HepG2 (cell line): Measurements from ENCODE around the gene PPM1H. TPM values are rescaled to one million over a fixed set of nuclear protein-coding genes. Genes with fewer than 3 reads are reported as not detected.

Source experiments
- BCL6 ChIP-seq: IDR thresholded peaks from 2 replicates; pipeline ENCODE4 v1.6.1; 2016; ENCODE audit warnings: missing genetic modification reagents, missing compliant biosample characterization
- CBX1 ChIP-seq: IDR thresholded peaks from one replicate; pipeline ENCODE4 v1.6.1; 2016; ENCODE audit warnings: antibody characterized with exemption, low read depth
- CREM ChIP-seq, 2 experiments: sonication (generic) in 1 of 2; formaldehyde crosslinking in 1 of 2; IDR thresholded peaks; 2 replicates each; pipeline versions ENCODE4 v1.4.0 to v1.6.1; 2016 to 2020; ENCODE audit warnings: antibody characterized with exemption in 1 of 2, mild to moderate bottlenecking in 1 of 2, missing genetic modification reagents in 1 of 2
- DNMT1 ChIP-seq: sonication (generic); formaldehyde crosslinking; IDR thresholded peaks from 2 replicates; pipeline ENCODE4 v1.5.1; 2020; ENCODE audit warnings: mild to moderate bottlenecking, missing genetic modification reagents
- EP300 ChIP-seq, 3 experiments: sonication (generic) in 1 of 3; formaldehyde crosslinking in 1 of 3; IDR thresholded peaks; 2 replicates each; pipeline versions ENCODE4 v1.5.1 to v1.6.1; 2011 to 2020; ENCODE audit warnings: low read depth in 2 of 3, low read length in 2 of 3, borderline replicate concordance in 1 of 3, improper control_type of control experiment in 1 of 3, mild to moderate bottlenecking in 1 of 3, missing genetic modification reagents in 1 of 3, moderate library complexity in 1 of 3
- FOXK2 ChIP-seq: fragments of 450-650 bp; IDR thresholded peaks from 2 replicates; pipeline ENCODE4 v1.6.1; 2016
- FOXP4 ChIP-seq: sonication (generic); formaldehyde crosslinking; IDR thresholded peaks from 2 replicates; pipeline ENCODE4 v1.4.0; 2020; ENCODE audit warnings: missing genetic modification reagents
- IKZF4 ChIP-seq: sonication (generic); formaldehyde crosslinking; IDR thresholded peaks from 2 replicates; pipeline ENCODE4 v1.5.1; 2020; ENCODE audit warnings: borderline replicate concordance, mild to moderate bottlenecking, low read depth, missing genetic modification reagents; ENCODE audit errors: not compliant biosample characterization
- MYNN ChIP-seq: sonication (generic); formaldehyde crosslinking; IDR thresholded peaks from 2 replicates; pipeline ENCODE4 v1.4.0; 2020; ENCODE audit warnings: mild to moderate bottlenecking, low read depth, missing genetic modification reagents
- NFRKB ChIP-seq: fragments of 450-650 bp; IDR thresholded peaks from 2 replicates; pipeline ENCODE4 v1.6.1; 2017
- NR2C2 ChIP-seq: sonication (generic); formaldehyde crosslinking; IDR thresholded peaks from 2 replicates; pipeline ENCODE4 v1.4.0; 2020; ENCODE audit warnings: missing genetic modification reagents, mild to moderate bottlenecking, moderate library complexity, borderline replicate concordance
- POGZ ChIP-seq: sonication (generic); formaldehyde crosslinking; IDR thresholded peaks from 2 replicates; pipeline ENCODE4 v1.4.0; 2020; ENCODE audit warnings: mild to moderate bottlenecking, missing genetic modification reagents
- SIX4 ChIP-seq: sonication (generic); formaldehyde crosslinking; IDR thresholded peaks from 2 replicates; pipeline ENCODE4 v1.4.0; 2020; ENCODE audit warnings: missing genetic modification reagents
- TBX3 ChIP-seq: fragments of 450-650 bp; IDR thresholded peaks from 2 replicates; pipeline ENCODE4 v1.6.1; 2017; ENCODE audit warnings: antibody characterized with exemption, mild to moderate bottlenecking, inconsistent platforms, borderline replicate concordance
- TFAP4 ChIP-seq: sonication (generic); IDR thresholded peaks from 2 replicates; pipeline ENCODE4 v1.6.1; 2016; ENCODE audit warnings: low read depth, borderline replicate concordance
- YEATS4 ChIP-seq: sonication (generic); formaldehyde crosslinking; IDR thresholded peaks from 2 replicates; pipeline ENCODE4 v1.4.0; 2020; ENCODE audit warnings: missing genetic modification reagents, borderline replicate concordance
- ZBTB7B ChIP-seq: sonication (generic); formaldehyde crosslinking; IDR thresholded peaks from 2 replicates; pipeline ENCODE4 v1.4.0; 2020; ENCODE audit warnings: missing genetic modification reagents
- ZNF354B ChIP-seq: sonication (generic); formaldehyde crosslinking; IDR thresholded peaks from 2 replicates; pipeline ENCODE4 v1.8.0; 2022; ENCODE audit warnings: mild to moderate bottlenecking, missing genetic modification reagents
- ZNF75D ChIP-seq: sonication (generic); formaldehyde crosslinking; IDR thresholded peaks from 2 replicates; pipeline ENCODE4 v1.8.1; 2023; ENCODE audit warnings: missing genetic modification reagents, mild to moderate bottlenecking, borderline replicate concordance
- polyA plus RNA-seq, 8 experiments: library from polyadenylated mRNA; depleted of rRNA in 3 of 8; stranded (reverse) in 7 of 8; unstranded in 1 of 8; fragments of >200 nt; fragmentation: Illumina TruSeq in 4 of 8; extraction: Trizol in 4 of 8; gene quantifications; 2 replicates each; pipeline versions ENCODE4 v1.2.1 to v1.2.3, GENCODE V29; 2011 to 2016; ENCODE audit warnings: low read depth in 4 of 8, missing spikeins in 1 of 8, mixed read lengths in 1 of 8; ENCODE audit not compliant: insufficient read depth in 1 of 8
- total RNA-seq, 5 experiments: library from RNA; depleted of rRNA; stranded (reverse); fragments of >200 nt; fragmentation: Illumina TruSeq; extraction: Trizol; gene quantifications; 2 replicates each; pipeline ENCODE4 v1.2.3, GENCODE V29; 2016; ENCODE audit warnings: low read depth in 1 of 5
- TF ChIP-seq, protein P1 (sequence below): sonication (generic); formaldehyde crosslinking; IDR thresholded peaks from 2 replicates; pipeline ENCODE4 v1.5.0; 2020; ENCODE audit warnings: mild to moderate bottlenecking, missing genetic modification reagents, borderline replicate concordance
- TF ChIP-seq, protein P2 (sequence below): sonication (generic); formaldehyde crosslinking; IDR thresholded peaks from 2 replicates; pipeline ENCODE4 v1.5.1; 2020; ENCODE audit warnings: mild to moderate bottlenecking, missing genetic modification reagents
- TF ChIP-seq, protein P3 (sequence below): sonication (generic); formaldehyde crosslinking; IDR thresholded peaks from 2 replicates; pipeline ENCODE4 v1.8.0; 2022; ENCODE audit warnings: missing genetic modification reagents, low read depth, mild to moderate bottlenecking, borderline replicate concordance

The PPM1H gene
- total and polyA plus RNA-seq, 2 of the 13 experiments (the other 11 are each of a cell fraction or from before 2014, with no cell fraction given): 29.1 to 38.1 TPM

DNA sequence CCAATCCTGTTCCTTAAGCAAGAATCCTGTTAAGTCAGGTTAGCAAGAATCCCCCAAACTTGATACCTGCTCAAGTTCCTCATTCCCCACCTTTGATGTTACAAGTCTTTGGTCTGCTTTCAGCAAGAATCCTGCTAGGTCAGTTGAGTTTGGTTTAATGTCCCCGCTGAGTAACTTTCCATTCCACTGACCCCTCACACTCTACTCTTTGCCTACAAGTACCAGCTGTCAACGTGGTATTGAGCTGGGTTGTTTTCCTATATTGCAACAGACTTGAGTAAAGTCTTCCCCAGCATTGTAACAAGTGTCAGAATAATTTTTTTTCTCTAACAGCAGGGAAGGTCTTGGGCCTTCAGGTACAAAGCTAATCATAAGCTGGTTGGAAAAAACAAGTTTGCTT lies 6.3 kb downstream of the PPM1H start (continued):
- TF ChIP-seq, protein P1, sequence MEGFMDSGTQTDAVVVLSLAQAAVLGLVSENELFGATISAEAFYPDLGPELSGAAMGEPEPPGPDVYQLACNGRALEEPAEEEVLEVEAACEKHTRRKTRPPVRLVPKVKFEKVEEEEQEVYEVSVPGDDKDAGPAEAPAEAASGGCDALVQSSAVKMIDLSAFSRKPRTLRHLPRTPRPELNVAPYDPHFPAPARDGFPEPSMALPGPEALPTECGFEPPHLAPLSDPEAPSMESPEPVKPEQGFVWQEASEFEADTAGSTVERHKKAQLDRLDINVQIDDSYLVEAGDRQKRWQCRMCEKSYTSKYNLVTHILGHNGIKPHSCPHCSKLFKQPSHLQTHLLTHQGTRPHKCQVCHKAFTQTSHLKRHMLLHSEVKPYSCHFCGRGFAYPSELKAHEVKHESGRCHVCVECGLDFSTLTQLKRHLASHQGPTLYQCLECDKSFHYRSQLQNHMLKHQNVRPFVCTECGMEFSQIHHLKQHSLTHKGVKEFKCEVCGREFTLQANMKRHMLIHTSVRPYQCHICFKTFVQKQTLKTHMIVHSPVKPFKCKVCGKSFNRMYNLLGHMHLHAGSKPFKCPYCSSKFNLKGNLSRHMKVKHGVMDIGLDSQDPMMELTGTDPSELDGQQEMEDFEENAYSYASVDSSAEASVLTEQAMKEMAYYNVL (CRISPR knock-in tag): no peak
- TF ChIP-seq POGZ (CRISPR knock-in tag): peak; percentile 64
- TF ChIP-seq BCL6 (CRISPR knock-in tag): peak; percentile 36; the same call in 1 of the 2 replicates
- peak in 1 of 2 experiments; percentile 78; a peak in 2 of 4 replicates for TF ChIP-seq EP300 (IDR thresholded peaks at IDR 0.05; ENCODE audit: low read depth in 2 of 2, low read length in 2 of 2)
- TF ChIP-seq EP300 (CRISPR knock-in tag; IDR thresholded peaks at IDR 0.05; ENCODE audit: borderline replicate concordance): no peak
- no peak for TF ChIP-seq YEATS4 (CRISPR knock-in tag)
- TF ChIP-seq, protein P2, sequence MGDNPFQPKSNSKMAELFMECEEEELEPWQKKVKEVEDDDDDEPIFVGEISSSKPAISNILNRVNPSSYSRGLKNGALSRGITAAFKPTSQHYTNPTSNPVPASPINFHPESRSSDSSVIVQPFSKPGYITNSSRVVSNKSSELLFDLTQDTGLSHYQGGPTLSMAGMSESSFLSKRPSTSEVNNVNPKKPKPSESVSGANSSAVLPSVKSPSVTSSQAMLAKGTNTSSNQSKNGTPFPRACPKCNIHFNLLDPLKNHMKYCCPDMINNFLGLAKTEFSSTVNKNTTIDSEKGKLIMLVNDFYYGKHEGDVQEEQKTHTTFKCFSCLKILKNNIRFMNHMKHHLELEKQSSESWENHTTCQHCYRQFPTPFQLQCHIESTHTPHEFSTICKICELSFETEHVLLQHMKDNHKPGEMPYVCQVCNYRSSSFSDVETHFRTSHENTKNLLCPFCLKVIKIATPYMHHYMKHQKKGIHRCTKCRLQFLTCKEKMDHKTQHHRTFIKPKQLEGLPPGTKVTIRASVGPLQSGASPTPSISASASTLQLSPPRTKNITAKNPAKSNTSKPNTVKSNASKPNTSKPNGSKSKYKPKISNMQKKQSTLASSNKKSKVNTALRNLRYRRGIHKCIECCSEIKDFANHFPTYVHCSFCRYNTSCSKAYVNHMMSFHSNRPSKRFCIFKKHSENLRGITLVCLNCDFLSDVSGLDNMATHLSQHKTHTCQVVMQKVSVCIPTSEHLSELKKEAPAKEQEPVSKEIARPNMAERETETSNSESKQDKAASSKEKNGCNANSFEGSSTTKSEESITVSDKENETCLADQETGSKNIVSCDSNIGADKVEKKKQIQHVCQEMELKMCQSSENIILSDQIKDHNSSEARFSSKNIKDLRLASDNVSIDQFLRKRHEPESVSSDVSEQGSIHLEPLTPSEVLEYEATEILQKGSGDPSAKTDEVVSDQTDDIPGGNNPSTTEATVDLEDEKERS (CRISPR knock-in tag): no peak
- no peak for TF ChIP-seq ZNF75D (CRISPR knock-in tag)
- no peak for TF ChIP-seq ZBTB7B
- no peak for TF ChIP-seq MYNN
- 0 out of 2 replicates have a peak, but pooled peaks have one; percentile 25 for TF ChIP-seq FOXK2
- TF ChIP-seq FOXP4: 0 out of 2 replicates have a peak, but pooled peaks have one; percentile 28
- TF ChIP-seq NFRKB: no peak
- peak; percentile 26; the same call in 1 of the 2 replicates for TF ChIP-seq CREM (IDR thresholded peaks at IDR 0.05)
- TF ChIP-seq CREM (CRISPR knock-in tag; IDR thresholded peaks at IDR 0.05): no peak
- no peak for TF ChIP-seq DNMT1
- TF ChIP-seq, protein P3, sequence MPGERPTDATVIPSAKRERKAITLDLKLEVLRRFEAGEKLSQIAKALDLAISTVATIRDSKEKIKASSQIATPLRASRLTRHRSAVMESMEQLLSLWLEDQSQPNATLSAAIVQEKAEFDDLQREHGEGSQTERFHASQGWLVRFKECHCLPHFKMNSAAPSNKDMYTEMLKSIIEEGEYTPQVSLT (CRISPR knock-in tag): no peak
- no peak for TF ChIP-seq TBX3
- no peak for TF ChIP-seq ZNF354B (CRISPR knock-in tag)
- TF ChIP-seq CBX1: no peak
- TF ChIP-seq IKZF4 (CRISPR knock-in tag): no peak
- TF ChIP-seq SIX4: no peak
- TF ChIP-seq TFAP4: peak; percentile 79
- no peak for TF ChIP-seq NR2C2 (CRISPR knock-in tag)
